RWPE1 (cell line): ENCODE measurements around the gene PARD6B.
"Not testable (repeated sequence)": the region's sequence is repeated elsewhere in the genome, so short reads cannot be mapped to it uniquely, and the experiment has no call there.

Source experiments
- CTCF ChIA-PET: fragments of 350-600 bp; sonication (Branson Sonifier 250); formaldehyde crosslinking; extraction: SDS; loops from one replicate; lab custom pipeline; 2021; lab: Yijun Ruan, JAX
- POLR2A ChIA-PET: fragments of 400-600 bp; formaldehyde crosslinking; extraction: SDS; loops from one replicate; lab custom pipeline; 2020; ENCODE audit warnings: antibody characterized with exemption; ENCODE audit not compliant: low non-redundant PET; lab: Yijun Ruan, JAX
- DNase-seq: peaks from one replicate; pipeline ENCODE4 v3.0.0; 2012; ENCODE audit warnings: low spot score
- H3K27ac ChIP-seq: fragments of 450-650 bp; 2 replicates; pipeline ENCODE4 v1.5.1; 2017
- TF ChIP-seq, protein P1 (sequence below): fragments of 450-650 bp; conservative IDR thresholded peaks from 2 replicates; pipeline ENCODE4 v1.5.1; 2017; ENCODE audit warnings: low read depth, mild to moderate bottlenecking

Gene PARD6B

DNA sequence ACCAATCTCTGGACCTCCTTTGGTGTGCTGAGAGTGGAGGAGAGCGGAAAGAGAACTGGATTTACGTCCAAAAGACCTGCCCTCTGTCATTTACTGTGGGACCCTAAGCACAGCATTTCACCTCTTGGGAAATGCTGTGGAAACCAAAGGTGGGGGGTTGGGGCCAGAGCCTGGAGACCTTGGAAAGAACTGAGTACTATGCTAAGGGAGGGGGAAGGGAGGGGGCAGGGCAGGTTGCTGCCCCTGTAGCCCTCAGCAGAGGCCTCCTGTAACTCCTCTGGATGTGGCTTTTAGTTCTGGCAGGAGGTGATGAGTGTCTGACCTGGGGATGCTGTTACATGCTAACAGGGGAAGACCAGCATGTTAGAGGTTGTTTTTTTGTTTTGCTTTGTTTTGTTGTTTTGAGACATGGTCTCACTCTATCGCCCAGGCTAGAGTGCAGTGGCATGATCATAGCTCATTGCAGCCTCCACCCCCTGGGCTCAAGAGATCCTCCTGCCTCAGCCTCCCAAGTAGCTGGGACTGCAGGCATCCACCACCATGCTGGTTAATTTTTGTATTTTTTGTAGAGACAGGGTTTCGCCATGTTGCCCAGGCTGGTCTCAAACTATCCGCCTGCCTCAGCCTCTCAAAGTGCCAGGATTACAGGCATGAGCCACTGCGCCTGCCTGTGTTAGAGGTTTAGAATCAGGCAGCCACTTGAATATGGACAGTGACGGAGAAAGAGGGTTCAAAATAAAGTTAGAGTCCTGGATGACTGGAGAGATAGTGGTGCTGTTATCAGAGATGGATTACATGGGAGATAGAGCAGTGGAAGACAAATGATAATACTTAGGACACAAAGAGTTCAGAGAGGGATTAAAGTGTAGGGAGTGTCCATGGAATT lies 18.4 kb upstream of the PARD6B start:
- POLR2A ChIA-PET, result no interaction called here
- CTCF ChIA-PET, result interaction anchor here (0.6 kb wide), 1 partner anchor 200 kb away, joined by 3 read pairs; no protein-coding TSS in a partner anchor
- DNase-seq, result no peak

DNA sequence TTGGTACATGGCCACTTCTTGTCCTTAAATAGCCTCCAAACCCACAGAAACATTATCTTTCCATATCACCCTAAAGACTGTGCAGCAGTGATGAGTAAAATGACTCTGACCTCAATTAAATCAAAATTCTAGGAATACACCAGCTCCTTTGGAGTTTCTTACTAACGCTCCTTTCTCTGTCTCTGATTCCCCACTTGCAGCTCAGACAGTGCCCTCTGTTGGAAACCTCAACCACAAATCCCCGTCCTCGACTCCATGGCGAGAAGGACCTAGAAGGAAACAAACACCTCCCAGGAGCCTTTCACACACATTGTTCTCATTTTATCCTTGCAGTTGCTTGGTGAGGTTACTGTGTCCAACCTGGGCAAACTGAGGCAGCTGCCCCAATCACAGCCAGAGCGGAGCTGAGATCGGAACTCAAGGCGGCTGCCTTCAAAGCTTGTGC lies 17.7 kb upstream of the PARD6B start:
- ChIA-PET POLR2A (no interaction called here), CTCF (interaction anchor here (0.6 kb wide), 2 partner anchors 201 to 275 kb away, joined by 3 read pairs; no protein-coding TSS in a partner anchor)
- no peak overlapping the region for H3K27ac ChIP-seq
- TF ChIP-seq, protein P1, sequence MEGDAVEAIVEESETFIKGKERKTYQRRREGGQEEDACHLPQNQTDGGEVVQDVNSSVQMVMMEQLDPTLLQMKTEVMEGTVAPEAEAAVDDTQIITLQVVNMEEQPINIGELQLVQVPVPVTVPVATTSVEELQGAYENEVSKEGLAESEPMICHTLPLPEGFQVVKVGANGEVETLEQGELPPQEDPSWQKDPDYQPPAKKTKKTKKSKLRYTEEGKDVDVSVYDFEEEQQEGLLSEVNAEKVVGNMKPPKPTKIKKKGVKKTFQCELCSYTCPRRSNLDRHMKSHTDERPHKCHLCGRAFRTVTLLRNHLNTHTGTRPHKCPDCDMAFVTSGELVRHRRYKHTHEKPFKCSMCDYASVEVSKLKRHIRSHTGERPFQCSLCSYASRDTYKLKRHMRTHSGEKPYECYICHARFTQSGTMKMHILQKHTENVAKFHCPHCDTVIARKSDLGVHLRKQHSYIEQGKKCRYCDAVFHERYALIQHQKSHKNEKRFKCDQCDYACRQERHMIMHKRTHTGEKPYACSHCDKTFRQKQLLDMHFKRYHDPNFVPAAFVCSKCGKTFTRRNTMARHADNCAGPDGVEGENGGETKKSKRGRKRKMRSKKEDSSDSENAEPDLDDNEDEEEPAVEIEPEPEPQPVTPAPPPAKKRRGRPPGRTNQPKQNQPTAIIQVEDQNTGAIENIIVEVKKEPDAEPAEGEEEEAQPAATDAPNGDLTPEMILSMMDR, result no peak
- DNase-seq, result no peak

More for the DNA sequence above, 18.4 kb upstream of the PARD6B start:
- TF ChIP-seq, protein P1, result no peak
- H3K27ac ChIP-seq, result no peak overlapping the region

DNA sequence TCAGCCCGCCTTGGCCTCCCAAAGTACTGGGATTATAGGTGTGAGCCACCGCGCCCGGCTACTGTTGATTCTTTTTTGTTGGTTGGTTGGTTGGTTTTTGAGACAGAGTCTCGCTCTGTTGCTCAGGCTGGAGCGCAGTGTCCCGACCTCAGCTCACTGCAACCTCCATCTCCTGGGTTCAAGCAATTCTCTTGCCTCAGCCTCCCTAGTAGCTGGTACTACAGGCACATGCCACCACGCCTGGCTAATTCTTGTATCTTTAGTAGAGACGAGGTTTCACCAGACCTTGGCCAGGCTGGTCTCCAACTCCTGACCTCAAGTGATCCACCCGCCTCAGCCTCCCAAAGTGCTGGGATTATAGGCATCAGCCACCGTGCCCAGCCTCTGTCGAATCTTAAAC lies 17.0 kb upstream of the PARD6B start:
- H3K27ac ChIP-seq, DNase-seq, POLR2A ChIA-PET: not testable (repeated sequence)
- CTCF ChIA-PET, result interaction anchor here (0.6 kb wide), 1 partner anchor 276 kb away, joined by 3 read pairs; no protein-coding TSS in a partner anchor

DNA sequence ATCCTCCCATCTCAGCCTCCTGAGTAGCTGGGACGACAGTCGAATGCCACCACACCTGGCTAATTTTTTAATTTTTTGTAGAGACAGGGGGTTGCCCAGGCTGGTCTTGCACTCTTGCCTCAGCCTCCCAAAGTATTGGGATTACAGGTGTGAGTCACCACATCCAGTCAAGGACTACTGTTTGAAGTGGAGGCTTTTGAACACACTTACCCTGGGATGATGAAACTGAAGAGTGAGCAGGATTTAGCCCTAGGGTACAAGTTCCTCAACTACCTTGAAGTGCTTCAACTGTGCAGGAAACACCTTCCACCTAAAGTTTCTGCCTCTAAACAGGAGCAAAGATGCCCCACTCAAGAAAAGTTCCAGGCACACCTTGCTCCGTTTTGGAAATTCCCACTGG lies 15.7 kb upstream of the PARD6B start:
- DNase-seq, result no peak
- CTCF ChIA-PET, result no interaction called here
- POLR2A ChIA-PET, result no interaction called here

DNA sequence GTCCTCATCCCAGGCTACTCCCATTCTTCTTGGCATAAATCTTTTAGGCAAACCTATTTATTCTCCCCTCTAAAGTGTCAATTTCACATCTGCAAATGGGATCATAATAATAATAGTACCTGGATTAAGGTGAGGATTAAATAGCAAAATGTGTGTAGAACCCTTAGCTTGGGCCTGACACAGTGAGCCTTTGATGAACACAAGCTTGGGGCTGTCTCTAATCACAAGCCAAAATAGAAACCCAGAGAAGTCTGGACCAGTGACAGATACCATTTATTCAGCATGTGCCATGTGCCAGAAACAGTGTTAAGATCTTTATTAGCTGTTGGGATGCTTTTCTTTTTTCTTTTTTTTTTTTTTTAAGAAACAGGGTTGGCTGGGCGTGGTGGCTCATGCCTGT lies 14.9 kb upstream of the PARD6B start:
- TF ChIP-seq, protein P1, result no peak
- no peak for DNase-seq
- H3K27ac ChIP-seq, result no peak overlapping the region
- POLR2A ChIA-PET, result interaction anchor here (0.8 kb wide), 1 partner anchor 30 kb away, joined by 8 read pairs; no protein-coding TSS in a partner anchor
- CTCF ChIA-PET, result interaction anchor here (0.5 to 1.1 kb wide), 3 partner anchors 33 to 72 kb away, joined by 4 to 7 read pairs (median 5); no protein-coding TSS in a partner anchor

More for the DNA sequence above, 15.7 kb upstream of the PARD6B start:
- TF ChIP-seq, protein P1, result no peak
- no peak overlapping the region for H3K27ac ChIP-seq

DNA sequence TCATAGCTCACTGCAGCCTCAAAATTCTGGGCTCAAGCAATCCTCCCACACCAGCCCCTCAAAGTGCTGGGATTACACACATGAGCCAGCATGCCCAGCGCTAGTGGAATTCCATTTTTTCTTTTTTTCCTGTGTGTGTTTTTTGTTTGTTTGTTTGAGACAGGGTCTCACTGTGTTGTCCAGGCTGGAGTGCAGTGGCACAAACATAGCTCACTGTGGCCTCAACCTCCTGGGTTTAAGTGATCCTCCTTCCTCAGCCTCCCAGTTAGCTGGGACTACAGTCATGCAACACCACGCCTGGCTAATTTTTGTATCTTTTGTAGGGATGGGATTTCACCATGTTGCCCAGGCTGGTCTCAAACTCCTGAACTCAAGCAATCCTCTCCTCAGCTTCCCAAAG lies 14.1 kb upstream of the PARD6B start:
- no peak overlapping the region for H3K27ac ChIP-seq
- TF ChIP-seq, protein P1, result no peak
- no peak for DNase-seq
- POLR2A ChIA-PET, result interaction anchor here (0.6 to 0.7 kb wide), 2 partner anchors 12 to 25 kb away, joined by 4 read pairs; no protein-coding TSS in a partner anchor
- CTCF ChIA-PET, result interaction anchor here (0.7 to 1.1 kb wide), 3 partner anchors 32 to 72 kb away, joined by 3 to 7 read pairs (median 5); no protein-coding TSS in a partner anchor
